ENCODE data around the gene RPIA. TPM values are rescaled to one million over a fixed set of nuclear protein-coding genes. Genes with fewer than 3 reads are reported as not detected.
A peak's percentile ranks its signal among the peaks of the same experiment; 100 is the strongest.

The RPIA gene
- total RNA-seq, 1 donor from 2014 or later, result 15.8 TPM

DNA sequence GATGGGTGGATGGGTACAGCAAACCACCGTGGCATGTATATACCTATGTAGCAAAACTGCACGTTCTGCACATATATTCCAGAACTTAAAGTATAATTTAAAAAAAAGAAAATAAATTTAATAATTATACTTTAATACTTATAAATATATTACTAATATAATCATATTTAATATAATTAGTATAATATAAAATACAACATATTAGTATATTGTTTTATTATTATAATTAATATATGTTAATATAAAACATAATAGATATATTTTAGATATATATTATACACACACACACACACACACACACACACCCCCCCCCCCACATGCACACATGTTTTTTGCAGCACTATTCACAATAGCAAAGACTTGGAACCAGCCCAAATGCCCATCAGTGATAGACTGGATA, 29.8 kb downstream of the RPIA start:
- DNase-seq (ENCODE audit: missing footprints), result no peak
- intact Hi-C loops (cut with DNase I), result no loop called here
- no peak for ATAC-seq

DNA sequence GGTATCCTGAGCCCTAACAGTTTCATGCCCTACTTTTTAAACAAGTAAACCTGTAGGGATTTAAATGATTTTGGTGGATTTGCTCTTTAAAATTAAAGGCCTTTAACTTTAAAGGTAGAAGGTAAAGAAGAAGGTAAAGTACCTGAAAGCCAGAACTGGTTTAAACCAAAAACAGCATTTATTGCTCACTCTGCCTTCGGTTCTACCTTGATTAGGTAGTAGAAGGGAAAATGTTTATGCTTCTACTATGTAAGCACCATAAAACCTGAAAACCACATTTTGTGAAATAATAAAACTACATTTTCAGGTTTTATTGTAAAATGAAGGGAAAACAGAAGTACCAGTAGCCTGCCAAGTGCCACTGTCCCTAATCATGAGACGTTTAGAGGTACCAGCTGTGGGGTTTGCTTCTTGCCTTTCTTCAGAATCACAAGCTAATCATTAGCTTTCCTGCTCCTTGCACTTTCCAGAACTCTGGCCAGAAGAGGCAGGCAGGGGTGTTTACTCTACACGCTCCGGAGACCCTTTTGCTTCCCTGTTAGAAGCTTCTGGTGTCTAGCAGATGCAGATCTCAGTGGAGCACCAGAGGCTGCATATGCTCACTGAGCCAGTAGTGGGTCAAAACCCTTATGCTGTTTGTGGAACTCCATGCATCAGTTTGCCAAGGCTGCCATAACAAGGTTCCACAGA, 33.3 kb downstream of the RPIA start:
- intact Hi-C loops (cut with DNase I), result no loop called here
- ATAC-seq, result no peak
- DNase-seq (ENCODE audit: missing footprints), result no peak

DNA sequence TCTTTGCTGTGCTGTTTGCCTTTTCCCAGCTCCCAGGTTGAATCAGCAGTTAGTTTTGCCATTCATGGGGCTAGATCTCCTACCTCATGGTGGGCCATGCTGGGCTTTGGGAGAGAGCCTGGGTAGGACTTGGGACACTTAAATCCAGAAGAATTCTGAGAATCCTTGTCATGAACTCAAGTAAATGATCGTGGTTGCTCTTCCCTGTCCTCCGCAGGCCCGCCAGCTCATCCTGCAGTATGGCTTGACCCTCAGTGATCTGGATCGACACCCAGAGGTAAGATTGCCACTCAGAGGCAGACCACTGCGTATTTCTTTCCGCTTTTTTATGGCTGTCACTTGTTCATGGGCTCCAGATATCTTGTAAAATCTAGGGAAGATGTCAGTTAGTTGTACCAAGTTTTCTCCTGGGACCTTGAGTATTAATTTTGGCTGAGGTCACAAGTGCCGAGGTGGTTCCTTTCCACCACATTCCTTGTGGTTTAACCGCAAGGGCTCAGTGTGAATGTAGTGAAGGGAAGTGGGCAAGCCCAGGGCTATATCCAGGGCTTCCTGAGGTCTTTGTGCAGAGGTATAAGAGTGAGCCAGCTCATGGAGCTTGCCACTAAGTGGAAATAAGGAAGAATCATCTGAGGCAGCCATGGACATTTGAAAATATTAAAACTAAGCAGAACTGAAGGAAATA, 37.7 kb downstream of the RPIA start:
- intact Hi-C loops (cut with DNase I), result no loop called here
- DNase-seq (ENCODE audit: missing footprints) (no peak), ATAC-seq (no peak)

DNA sequence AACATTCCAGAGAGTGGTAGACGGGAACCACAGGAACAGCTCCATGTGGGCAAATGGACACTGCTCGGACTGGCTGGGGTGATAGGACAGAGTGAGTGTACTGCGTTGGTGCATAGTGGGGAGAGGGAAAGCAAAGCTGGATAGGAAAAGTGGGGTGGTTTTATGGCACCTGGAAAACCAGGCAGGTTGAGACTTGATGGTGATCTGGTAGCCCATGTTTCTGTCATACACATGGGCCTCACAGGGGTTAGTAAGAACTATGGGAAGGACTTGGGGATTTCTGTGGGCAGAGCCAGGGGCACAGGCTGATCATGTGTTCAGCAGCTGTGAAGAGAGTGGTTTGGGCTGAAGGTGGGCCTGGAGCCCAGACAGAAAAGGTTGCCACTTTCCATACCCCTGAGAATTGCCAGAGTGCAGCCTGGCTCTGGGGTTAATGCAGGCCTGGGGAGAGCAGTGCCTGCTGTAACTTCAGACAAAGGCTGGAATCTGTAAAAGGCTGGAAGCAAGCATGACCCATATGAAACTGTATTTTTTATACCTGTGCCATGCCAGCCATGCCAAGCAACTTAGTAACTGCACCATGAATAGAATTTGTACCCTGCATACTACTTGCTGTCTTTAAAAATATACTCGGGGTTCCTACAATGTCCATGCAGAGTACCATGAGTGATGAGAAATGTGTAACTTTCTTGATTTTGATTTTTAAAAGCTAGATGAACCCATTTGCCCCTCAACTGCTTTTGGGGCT, 41.9 kb downstream of the RPIA start:
- intact Hi-C loops (cut with DNase I), result no loop called here
- DNase-seq (ENCODE audit: missing footprints), result no peak
- ATAC-seq, result peak; percentile 60

DNA sequence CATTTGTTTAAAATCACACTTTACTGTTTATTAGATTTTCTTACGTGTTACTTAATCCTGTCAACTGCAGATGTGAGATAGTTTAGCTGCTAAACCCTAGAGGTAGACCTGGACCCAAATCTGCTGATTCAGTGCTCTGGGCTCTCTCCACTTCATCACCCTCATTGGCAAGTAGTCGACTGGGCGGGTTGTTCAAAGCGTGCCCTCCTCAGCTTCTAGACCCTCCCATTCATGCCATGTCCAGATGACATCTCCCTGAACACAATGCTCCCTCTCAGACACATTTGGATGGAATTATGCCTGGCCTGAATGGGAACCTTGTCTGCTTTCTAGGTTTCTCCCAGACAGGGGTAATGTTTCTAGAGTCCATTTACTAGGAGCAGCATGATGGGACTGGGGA, 43.7 kb downstream of the RPIA start:
- ATAC-seq, result no peak
- intact Hi-C loops (cut with DNase I), result loop anchor here (5.0 kb wide), 3 partner anchors 43 to 108 kb away; partner anchors contain the start of genes EIF2AK3 and RPIA
- no peak for DNase-seq (ENCODE audit: missing footprints)

DNA sequence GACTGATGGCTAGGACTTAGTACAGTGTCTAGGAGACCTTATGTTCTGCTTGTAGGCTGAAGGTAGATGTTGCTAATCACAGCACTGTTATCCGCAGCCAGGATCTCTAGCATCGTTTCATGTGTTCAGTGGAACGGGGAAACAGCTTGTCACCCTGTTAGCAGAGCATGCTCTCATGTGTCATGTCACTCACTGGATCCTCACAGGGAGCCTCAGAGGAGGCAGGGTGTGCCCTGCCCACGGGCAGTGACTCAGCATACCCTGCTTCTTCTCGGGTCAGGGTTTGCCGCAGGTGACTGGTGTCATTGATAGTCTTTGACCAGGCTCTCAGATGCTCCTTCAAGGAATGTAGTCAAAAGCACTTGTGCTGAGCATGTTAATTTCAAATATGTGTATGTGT, 44.4 kb downstream of the RPIA start:
- ATAC-seq (no peak), DNase-seq (ENCODE audit: missing footprints) (no peak)
- intact Hi-C loops (cut with DNase I), result loop anchor here (5.0 kb wide), 3 partner anchors 44 to 109 kb away; partner anchors contain the start of genes EIF2AK3 and RPIA

DNA sequence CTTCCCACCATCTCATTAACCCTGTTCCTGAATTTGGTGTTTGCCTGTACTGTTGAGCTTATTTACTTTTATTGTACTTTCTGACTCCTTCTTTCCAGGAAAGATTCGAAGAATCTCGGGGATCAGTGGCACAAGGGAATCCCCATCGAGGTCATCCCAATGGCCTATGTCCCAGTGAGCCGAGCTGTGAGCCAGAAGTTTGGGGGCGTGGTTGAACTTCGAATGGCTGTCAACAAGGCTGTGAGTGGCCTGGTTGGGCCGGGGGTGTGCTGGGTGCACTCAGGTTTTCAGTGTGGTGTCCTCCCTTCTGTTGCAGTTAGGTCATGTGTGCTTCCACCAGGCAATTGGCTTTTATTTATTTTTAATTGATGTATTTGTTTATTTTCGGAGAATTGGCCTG, 45.0 kb downstream of the RPIA start:
- DNase-seq (ENCODE audit: missing footprints) (no peak), ATAC-seq (no peak)
- intact Hi-C loops (cut with DNase I), result loop anchor here (5.0 kb wide), 3 partner anchors 44 to 109 kb away; partner anchors contain the start of genes EIF2AK3 and RPIA

DNA sequence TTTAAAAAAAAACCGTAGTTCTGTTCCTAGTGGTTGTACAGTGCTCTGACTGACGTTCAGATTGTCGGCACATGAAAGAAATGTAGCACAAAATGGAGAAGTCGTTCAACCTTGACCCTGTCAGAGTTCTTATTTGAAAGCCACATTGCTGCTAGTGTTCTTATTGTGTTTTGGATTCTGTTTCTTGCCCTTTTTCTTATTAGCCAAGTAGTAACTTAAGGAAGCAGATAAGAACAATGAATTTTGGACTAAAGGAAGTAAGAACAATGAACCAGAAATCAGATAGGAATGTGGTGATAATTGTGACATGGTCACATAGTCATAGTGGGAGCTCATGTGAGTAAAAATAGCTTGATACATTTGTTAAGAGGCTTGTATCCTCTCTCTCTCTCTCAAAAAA, 45.9 kb downstream of the RPIA start:
- no peak for ATAC-seq
- no peak for DNase-seq (ENCODE audit: missing footprints)
- intact Hi-C loops (cut with DNase I), result loop anchor here (5.0 kb wide), 3 partner anchors 45 to 110 kb away; partner anchors contain the start of genes EIF2AK3 and RPIA

DNA sequence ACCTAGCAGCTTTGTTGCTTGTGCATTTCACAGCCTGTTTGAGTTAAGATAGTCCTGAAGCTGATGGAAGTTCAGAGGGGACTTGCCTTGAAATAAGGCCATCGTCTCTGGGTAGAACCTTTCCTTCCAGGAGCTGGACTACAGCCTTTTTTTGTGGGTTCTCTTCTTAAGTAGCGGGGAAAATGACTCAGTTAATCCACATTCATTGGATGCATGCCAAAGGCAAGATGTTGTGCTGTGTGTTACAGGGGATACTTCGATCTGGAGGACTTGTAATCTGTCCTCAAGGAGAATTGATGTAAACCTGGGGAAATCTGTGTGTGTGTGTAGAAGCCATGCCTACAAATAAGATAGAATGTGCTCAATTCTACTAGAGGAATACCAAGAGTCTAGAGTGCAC, 46.8 kb downstream of the RPIA start:
- no peak for DNase-seq (ENCODE audit: missing footprints)
- intact Hi-C loops (cut with DNase I), result loop anchor here (5.0 kb wide), 3 partner anchors 46 to 111 kb away; partner anchors contain the start of genes EIF2AK3 and RPIA
- ATAC-seq, result no peak

DNA sequence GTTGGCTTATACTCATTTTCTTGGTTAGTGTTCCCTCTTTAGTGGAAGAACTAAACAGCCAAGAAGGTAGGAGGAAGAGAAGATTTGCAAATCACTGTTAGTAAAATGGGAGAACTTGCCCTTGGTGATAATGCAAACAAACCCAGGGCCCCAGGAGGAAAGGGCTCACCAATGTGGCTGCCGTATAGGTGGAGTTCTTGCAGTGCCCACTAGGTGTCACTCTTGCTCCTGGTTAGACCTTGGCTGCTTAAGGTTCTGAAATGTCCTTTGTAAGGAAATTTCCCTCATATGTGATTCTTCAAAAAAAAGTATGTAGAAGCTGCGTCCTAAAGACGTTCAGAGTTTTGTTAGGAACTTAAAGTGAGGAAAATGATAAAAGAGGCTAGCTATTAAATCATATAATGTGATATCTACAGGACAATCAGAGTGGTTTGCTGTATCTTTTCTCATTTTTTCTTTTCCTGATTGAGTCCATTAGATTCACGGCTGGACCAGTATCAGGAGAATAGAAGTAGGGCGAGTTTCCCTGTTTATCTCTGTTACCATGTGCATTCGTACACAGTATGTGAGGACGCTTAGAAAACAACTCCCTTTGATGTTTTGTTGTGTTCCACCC, 48.6 kb downstream of the RPIA start:
- intact Hi-C loops (cut with DNase I), result loop anchor here (5.0 kb wide), 3 partner anchors 48 to 113 kb away; partner anchors contain the start of genes EIF2AK3 and RPIA
- ATAC-seq (peak; percentile 79), DNase-seq (ENCODE audit: missing footprints) (no peak)

DNA sequence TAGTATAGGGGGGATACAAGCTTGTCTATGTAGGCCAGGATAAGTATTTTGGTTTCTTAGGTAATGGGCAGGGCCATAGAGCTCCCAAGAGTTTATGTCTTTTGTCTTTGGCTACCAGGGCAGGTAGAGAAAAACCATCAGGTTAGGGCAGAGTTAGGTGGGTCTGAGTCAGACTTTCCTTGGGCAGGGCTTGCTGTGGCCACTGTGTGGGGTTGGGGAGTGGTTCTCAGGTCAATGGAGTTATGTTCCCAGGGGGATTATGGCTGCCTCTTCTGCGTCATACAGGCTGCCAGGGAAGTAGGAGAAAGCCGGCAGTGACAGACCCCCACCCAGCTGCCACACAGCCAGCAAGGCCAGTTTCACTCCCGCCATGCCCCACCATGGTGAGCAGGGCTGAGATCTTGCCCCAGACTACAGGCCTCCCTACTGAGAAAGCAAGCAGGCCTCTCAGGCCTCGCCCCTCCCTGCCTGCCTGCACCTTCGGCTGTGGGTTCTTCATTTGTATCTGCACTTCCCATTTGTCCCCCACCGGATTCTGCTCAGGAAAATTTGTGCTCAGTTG, 55.5 kb downstream of the RPIA start:
- ATAC-seq (no peak), DNase-seq (ENCODE audit: missing footprints) (peak; percentile 32)
- intact Hi-C loops (cut with DNase I), result no loop called here

DNA sequence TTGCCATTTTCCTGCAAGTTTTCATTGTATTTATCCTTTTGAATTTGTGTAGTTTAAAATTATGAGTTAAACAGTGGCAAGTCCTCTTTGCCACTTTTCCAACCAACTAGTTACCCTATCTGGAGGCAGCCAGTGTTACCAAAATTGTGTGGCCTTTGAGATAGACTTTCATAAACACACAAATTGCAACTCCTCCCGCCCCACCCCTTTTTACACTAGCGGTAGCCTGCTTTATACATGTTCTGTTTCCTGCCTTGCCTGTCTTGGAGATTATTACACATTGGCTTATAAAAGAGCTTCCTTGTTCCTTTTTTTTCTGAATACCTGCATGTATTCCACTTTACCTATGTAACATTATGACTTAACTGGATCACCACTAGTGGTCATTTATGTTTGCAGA, 56.5 kb downstream of the RPIA start:
- ATAC-seq (no peak), DNase-seq (ENCODE audit: missing footprints) (no peak)
- intact Hi-C loops (cut with DNase I), result no loop called here

DNA sequence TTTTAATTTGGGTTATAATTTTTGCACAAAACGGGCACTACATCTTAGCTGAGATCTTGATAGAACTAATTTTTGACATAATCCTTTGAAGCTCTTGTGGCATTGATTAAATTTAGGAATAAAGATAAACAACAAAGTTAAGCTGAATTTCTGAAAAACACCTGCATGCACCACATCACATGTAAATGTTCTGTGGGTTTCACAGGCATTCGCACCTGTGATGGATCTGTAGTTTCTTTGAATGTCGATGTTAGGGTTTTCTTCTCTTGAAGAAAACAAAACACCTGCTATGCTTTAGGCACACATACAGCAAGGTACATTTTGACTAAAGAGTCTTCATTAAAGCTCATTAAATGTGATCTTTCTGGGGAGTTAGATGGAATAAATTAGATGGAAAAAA, 60.3 kb downstream of the RPIA start:
- ATAC-seq (no peak), DNase-seq (ENCODE audit: missing footprints) (no peak)
- intact Hi-C loops (cut with DNase I), result no loop called here

DNA sequence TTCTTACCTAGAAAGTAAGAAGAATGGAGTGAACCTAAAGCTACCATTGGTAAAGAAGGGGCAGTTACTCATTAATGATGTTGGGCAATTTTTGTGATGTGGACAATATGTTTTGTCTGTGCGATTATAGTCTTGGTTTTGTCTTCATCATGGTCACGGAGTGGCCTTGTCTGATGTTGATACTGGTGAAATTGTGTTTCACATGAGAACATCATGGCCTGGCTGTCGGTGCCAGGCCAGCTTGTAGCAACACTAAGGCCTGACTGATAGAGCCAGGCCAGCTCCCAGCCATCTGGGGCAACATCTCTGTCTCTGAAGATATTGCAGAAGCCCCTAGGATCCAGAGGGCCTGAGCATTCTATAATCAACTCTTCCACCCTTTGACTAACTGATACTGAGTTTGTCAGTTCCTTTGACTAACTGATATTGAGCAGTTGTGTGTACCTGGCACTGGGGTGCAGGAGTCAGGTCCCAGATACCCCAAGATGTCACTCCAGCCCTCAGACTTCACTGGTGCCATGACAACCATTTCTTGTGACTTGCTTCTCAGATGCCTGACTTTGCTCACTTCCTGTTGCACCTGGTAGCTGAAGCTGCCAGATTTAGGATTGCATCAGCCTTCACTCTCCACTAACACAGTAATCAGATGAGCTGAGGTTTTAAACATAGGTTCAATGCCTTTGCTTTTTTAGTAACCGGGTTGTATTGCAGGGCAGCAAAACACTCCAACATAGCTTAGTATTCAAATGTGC, 62.5 kb downstream of the RPIA start:
- ATAC-seq, result no peak
- intact Hi-C loops (cut with DNase I), result no loop called here

DNA sequence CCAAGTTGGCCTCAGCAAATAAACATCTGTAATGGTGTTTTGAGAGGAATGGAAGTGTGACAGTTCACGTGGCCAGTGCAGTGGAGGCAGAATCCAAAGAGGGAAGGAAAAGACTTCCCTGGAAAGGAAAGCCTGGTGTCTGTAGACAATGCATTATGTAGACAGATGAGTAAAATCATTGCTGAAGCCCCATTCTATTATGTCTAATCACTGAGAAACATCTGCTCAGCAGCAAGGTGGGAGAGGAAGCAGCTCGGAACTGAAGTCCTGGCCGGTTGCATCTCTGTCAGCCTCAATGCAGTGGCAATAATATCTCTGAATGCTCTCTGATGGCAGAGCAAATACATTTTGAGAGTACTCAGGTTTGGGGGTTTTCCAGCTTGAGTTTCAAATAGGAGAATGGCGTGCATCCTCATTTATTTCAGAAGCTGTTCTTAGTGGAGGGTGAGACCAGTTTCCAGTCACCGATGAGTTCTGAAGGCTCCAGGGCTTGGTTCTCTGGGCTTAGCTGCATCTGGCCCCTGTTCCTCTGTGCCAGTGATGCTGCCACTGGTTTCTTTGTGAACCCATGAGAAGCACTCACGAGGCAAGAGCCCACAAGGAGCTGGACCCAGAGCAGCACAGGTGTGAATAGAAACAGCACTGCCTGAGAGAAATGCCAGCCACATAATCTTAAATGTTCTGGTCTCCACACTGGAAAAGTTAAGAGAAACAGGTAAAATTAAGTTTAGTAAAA, 63.3 kb downstream of the RPIA start:
- ATAC-seq (no peak), DNase-seq (ENCODE audit: missing footprints) (no peak)
- intact Hi-C loops (cut with DNase I), result no loop called here

More for the DNA sequence above, 62.5 kb downstream of the RPIA start:
- DNase-seq (ENCODE audit: missing footprints), result no peak

DNA sequence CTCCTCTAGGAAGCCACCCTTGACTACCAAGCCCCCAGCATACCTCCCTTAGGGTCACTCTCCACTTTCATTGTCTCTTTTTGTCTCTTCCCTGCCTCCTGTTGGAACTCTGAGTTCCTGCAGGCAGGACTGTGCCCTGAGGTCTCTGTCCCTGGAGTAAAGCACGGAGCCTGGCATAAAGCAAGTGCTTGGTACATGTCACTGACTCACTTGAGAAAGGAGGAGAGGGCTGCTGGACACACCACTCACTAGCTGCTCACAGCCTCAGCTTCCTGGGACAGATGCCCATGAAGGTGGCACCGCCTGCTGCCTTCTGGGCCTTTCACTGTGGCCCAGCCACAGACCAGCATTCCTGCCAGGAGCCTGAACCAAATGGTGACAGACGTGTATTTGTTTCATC, 64.4 kb downstream of the RPIA start:
- ATAC-seq (no peak), DNase-seq (ENCODE audit: missing footprints) (no peak)
- intact Hi-C loops (cut with DNase I), result no loop called here

DNA sequence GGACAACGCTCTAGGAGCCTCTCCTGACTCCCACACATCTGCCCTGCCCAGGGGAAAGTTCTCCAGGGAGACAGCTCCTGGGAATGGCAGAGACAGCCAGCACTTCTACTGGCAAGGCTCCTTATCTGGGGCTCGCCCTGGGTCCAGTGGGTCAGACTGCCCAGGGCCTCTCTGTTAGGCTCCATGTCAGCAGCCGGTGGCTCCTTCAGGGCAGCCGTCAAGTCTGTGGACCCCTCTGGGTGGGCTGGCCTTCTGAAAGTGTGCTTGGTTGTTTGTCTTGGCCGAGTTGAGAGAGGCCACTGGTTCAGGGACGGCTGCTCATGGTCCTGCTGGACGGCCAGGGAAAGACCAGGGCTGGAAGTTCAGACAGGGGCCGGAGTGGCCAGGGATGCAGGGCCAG, 65.6 kb downstream of the RPIA start:
- intact Hi-C loops (cut with DNase I), result no loop called here
- no peak for ATAC-seq
- no peak for DNase-seq (ENCODE audit: missing footprints)
